ENCODE measurements around the gene SLC22A14. TPM values are rescaled to one million over a fixed set of nuclear protein-coding genes. Genes with fewer than 3 reads are reported as not detected.

SLC22A14 gene
- total and polyA plus RNA-seq, 2 donors (not counting 1 experiment from before 2014, with no cell fraction given), result not detected

GRCh38 chr3:38367779-38368178, 85.7 kb downstream of the SLC22A14 start:
- Mint-ChIP-seq H3K9me3 (ENCODE audit: insufficient read depth) (no peaks in the 10 kb centered on the region), H3K27ac (no peak overlapping the region), H3K4me1 (no peaks in the 10 kb centered on the region), H3K27me3 (no peaks in the 10 kb centered on the region), H3K4me3 (no peak overlapping the region)
- H4K20me1 ChIP-seq (ENCODE audit: control insufficient read depth, insufficient read depth, low read length, poor library complexity, severe bottlenecking), result no peaks in the 10 kb centered on the region
- 100% methylated on average over 2 of the region's 3 CpGs for WGBS (ENCODE audit: insufficient coverage)
- H3K4me2 ChIP-seq (replicated peaks; ENCODE audit: low read depth, low read length, poor library complexity, severe bottlenecking), result no peak overlapping the region
- POLR2A ChIA-PET, result no interaction called here
- no peak for ATAC-seq (ENCODE audit: low read depth)
- H3K36me3 ChIP-seq (replicated peaks in 1 of 2; ENCODE audit: control extremely low read depth in 1 of 2, control insufficient read depth in 1 of 2, extremely low read depth in 1 of 2, insufficient read depth in 2 of 2, low read length in 1 of 2), result no peaks in the 10 kb centered on the region
- H2AFZ ChIP-seq (ENCODE audit: insufficient read depth, low read depth, low read length, poor library complexity, severe bottlenecking), result no peak overlapping the region
- no peak for TF ChIP-seq EZH2 (IDR thresholded peaks at IDR 0.05; ENCODE audit: borderline replicate concordance, insufficient read depth, low read depth, low read length, poor library complexity, severe bottlenecking)
- no peak for TF ChIP-seq CTCF (IDR thresholded peaks at IDR 0.05)
- no peak overlapping the region for H3K27ac ChIP-seq (ENCODE audit: low read length in 2 of 2)
- no peaks in the 10 kb centered on the region for H3K79me2 ChIP-seq (ENCODE audit: control insufficient read depth, insufficient read depth, low read length)
- no peaks in the 10 kb centered on the region for H3K4me1 ChIP-seq (ENCODE audit: control insufficient read depth in 2 of 2, insufficient read depth in 2 of 2, low read length in 2 of 2)
- intact Hi-C loops (cut with micrococcal nuclease), result no loop called here
- no peak for DNase-seq
- H3K9ac ChIP-seq (ENCODE audit: low read length), result no peak overlapping the region
- no peaks in the 10 kb centered on the region for H3K9me3 ChIP-seq (ENCODE audit: control extremely low read depth in 1 of 3, control insufficient read depth in 2 of 3, insufficient read depth in 1 of 3, low read length in 2 of 3)
- no peak overlapping the region for H3K4me3 ChIP-seq (ENCODE audit: control extremely low read depth in 1 of 5, extremely low read depth in 1 of 5, insufficient read depth in 1 of 5, low read depth in 2 of 5, low read length in 4 of 5)
- CTCF ChIA-PET, result no interaction called here
- no peaks in the 10 kb centered on the region for H3K27me3 ChIP-seq (replicated peaks in 1 of 4; ENCODE audit: control extremely low read depth in 1 of 4, control insufficient read depth in 3 of 4, insufficient read depth in 4 of 4, low read length in 3 of 4)

Small RNA genes lying within 50 kb of the gene (small RNA-seq; reads per million reads assigned to genes)
- not detected for gene RNU6-235P (ENCODE audit: insufficient read length, low read depth, low replicate concordance)

Other genes with a start within 250 kb of the SLC22A14 start
- gene DLEC1, start 243.1 kb upstream of the SLC22A14 start, total RNA-seq, result 0.83 and 2.1 TPM in 2 replicates
- gene DLEC1, start 243.1 kb upstream of the SLC22A14 start, polyA plus RNA-seq, result 0.52 TPM in 2 replicates
- 87.4 and 98.4 TPM in 2 replicates for gene ACAA1, start 145.2 kb upstream of the SLC22A14 start, total RNA-seq
- 143 and 176 TPM in 2 replicates for gene ACAA1, start 145.2 kb upstream of the SLC22A14 start, polyA plus RNA-seq
- gene MYD88, start 143.6 kb upstream of the SLC22A14 start, total RNA-seq, result 52.3 and 55.0 TPM in 2 replicates
- 29.3 and 48.0 TPM in 2 replicates for gene MYD88, start 143.6 kb upstream of the SLC22A14 start, polyA plus RNA-seq
- 37.9 and 41.5 TPM in 2 replicates for gene OXSR1, start 116.8 kb upstream of the SLC22A14 start, total RNA-seq
- gene OXSR1, start 116.8 kb upstream of the SLC22A14 start, polyA plus RNA-seq, result 15.5 and 21.2 TPM in 2 replicates
- 0.70 and 0.91 TPM in 2 replicates for gene SLC22A13, start 16.5 kb upstream of the SLC22A14 start, total RNA-seq
- gene SLC22A13, start 16.5 kb upstream of the SLC22A14 start, polyA plus RNA-seq, result 0.31 TPM in 1 of 2 replicates, not detected in the other
- gene XYLB, start 64.5 kb downstream of the SLC22A14 start, total RNA-seq, result 0.63 and 0.71 TPM in 2 replicates
- 0.06 and 0.19 TPM in 2 replicates for gene XYLB, start 64.5 kb downstream of the SLC22A14 start, polyA plus RNA-seq
- gene ACVR2B, start 171.6 kb downstream of the SLC22A14 start, total RNA-seq, result 3.9 and 4.2 TPM in 2 replicates
- 0.18 and 0.26 TPM in 2 replicates for gene ACVR2B, start 171.6 kb downstream of the SLC22A14 start, polyA plus RNA-seq
- gene EXOG, start 214.0 kb downstream of the SLC22A14 start, total RNA-seq, result 36.8 and 38.3 TPM in 2 replicates
- 8.8 and 15.0 TPM in 2 replicates for gene EXOG, start 214.0 kb downstream of the SLC22A14 start, polyA plus RNA-seq